ENCODE data around the gene FBXO7.

Gene FBXO7

GRCh38 chr22:32531931-32532819 is 57.6 kb downstream of the FBXO7 start:
- DNase-seq (ENCODE audit: low read depth): no peak

- no peak for DNase-seq (ENCODE audit: low read depth)
These were observed 58.2 kb downstream of the FBXO7 start for GRCh38 chr22:32532820-32533128.

- DNase-seq (ENCODE audit: low read depth): no peak
These were observed 58.9 kb downstream of the FBXO7 start for GRCh38 chr22:32533265-32534111.

DNA sequence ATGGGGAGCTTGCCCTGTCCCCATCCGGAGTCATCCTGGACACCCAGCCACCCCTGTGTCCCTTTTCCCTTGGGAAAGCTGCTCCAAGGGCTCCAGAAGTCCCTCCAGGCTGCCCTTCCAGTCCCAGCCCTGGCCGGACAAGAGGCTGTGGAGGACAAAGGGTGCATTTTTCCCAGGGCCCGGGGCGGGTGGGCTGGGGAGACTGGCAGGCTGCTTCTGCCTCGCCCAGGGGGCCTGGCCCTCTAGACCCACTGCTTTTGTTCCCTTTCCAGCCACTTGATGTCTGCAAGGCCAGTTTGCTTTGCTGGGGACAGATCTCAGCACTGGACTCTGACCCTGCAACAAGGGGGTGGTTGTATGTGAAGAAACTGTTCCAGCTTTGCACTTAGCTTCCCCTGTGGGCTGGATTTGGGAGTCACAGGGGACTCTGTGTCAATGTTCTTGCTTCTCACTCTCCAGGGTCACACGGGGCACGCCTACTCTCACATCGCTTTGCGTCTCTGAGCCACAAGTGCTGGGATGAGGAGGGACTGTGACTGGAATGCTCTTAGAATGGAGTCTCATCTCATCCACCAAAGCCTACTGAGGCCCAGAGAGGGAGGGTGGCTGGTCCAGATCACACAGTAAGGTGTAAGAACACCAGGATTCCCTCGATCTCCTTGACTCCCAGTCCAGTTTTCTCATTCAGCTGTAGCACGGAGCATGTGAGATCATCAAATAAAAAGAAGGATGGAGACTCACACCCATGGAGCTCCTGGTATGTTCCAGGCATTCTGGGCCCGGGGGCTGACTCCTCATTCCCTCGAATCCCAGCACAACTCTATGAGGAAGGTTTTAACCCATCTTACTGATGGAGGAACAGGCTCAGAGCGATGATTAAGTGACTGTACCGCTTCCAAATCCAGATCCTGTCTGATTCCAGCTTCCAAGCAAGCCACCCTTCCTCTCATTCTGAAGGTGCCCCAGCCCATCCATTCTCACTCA is 59.9 kb downstream of the FBXO7 start:
- DNase-seq (ENCODE audit: low read depth): no peak

DNA sequence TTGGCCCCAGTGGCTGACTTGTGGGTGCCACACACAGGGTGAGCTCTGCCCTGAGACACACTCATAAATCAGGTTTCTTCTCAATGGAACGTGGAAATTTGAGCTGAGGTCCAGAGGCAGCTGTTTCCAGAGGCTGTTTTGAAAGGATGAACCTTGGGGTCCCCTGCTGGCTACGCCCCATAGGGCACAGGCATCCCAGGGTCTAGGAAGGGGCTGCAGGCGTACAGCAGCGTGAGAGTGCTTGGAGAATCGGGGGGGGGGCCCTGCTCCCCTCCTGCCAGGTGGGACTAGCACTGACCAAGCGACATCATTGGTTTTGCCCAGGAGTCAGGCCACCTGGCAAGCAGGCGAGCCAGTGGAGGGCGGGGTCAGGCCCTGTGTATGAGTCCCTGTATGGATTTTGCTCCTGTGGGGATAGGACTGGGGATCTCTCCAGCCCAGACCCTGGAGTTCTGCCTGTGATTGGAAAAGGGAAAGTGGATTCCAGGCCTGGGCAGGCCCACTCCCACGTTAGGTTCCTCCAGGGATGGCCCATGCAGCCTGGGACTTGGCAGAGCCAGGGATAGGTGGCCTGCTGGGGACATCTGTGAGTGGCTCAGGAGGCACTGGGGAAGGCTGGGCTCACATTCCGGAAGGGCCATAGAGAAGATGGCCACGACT is 61.0 kb downstream of the FBXO7 start:
- no peak for DNase-seq (ENCODE audit: low read depth)

DNA sequence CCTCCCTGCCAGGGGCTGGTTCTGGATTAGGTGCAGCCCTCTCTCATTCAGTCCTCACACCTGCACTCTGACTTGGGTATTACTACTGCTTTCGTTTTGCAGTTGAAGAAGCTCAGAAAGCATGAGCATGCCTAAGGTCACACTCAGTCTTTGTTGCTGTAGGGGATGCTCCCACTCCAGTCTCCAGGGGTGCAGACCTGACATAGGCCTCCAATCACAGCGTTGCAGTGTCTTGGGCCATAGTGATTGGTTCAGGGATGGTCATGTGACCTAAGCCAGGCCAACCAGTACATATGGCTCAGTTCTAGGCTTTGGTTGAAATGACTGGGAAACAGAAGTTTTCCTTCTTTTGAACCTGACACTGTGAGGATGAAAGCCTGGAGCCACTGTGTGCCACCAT is 61.7 kb downstream of the FBXO7 start:
- no peak for DNase-seq (ENCODE audit: low read depth)

- DNase-seq (ENCODE audit: low read depth): no peak
These were observed 63.9 kb downstream of the FBXO7 start for GRCh38 chr22:32538521-32538920.

DNA sequence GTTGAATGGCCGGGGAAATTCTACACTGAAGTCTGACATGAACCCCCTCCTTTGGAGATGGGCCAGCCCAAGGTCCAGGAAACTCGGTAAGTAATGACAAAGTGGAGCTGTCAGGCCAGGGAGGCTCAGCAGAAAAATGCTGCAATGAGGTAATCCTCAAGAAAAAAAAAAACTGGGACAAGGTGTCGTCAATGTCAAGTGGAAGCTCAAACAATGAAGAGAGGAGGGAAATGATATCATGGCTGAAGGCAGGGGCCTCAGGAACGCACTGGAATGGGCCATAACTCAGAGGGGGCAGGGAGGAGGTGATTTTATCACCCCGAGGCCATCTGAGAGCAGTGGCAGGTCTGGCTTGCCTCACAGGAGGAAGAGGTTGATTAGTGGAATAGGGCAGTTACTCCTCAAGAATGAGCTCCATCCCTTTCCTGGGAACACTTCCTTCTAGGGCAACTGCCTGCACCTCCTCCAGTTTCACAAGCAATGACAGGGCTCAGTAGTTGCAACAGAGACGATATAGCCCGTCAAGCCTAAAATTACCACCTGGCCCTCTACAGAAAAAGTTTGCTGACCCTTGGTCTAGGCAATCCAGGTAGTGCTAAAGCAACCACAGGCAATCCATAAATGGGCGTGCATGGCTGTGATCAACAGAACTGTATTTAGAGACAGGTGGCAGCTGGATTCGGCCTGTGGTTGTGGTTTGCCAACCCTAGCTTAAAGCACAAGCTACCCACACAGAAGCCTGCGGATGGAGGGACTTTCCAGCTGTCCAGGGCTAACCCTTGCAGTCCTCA is 65.2 kb downstream of the FBXO7 start:
- no peak for DNase-seq (ENCODE audit: low read depth)

- no peak for DNase-seq (ENCODE audit: low read depth)
These were observed 66.9 kb downstream of the FBXO7 start for GRCh38 chr22:32541481-32541880.

GRCh38 chr22:32542066-32542676 is 67.6 kb downstream of the FBXO7 start:
- no peak for DNase-seq (ENCODE audit: low read depth)

- DNase-seq (ENCODE audit: low read depth): no peak
These were observed 68.2 kb downstream of the FBXO7 start for GRCh38 chr22:32542677-32543357.

DNA sequence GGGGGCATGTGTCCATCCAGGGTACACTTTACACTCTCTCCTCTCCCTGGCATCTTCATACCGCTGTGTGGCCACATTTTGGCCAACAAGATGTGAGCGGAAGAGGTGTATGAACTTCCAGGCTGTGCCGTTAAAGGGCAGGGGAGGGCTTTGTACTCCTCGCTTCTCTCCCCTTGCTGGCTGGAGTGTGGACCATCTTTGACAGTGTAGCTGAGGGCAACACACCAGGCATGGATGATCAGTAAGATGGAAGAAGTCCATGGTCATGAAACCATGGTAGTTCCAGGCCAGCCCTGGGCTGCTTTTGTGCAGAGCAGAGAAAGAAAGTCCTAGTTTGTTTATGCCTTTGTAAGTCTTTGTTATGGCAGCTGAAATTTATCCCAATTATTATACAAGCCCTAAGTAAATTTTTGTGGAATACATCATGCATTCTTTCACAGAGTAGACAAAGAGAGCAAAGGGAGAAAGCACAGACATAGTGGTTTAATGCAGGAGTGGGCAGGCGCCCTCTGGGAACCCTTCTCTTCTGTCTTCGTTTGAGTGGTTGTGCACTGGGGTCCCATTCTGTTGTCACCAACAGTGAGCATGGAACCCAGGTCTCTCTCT is 70.4 kb downstream of the FBXO7 start:
- no peak for DNase-seq (ENCODE audit: low read depth)

DNA sequence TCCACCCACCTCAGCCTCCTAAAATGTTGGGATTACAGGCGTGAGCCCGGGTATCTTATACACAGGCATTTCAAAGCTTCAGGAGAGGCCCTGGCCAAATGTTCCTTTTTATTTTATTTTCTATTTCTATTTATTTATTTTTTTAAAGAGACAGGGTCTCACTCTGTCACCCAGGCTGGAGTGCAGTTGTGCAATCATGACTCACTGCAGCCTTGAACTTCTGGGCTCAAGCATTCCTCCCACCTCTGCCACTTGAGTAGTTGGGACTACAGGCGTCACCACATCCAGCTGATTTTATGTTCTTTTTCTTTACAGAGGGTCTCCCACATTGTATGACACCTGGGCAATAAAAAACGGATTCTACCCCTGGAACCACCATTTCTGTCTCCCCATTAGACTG is 71.2 kb downstream of the FBXO7 start:
- no peak for DNase-seq (ENCODE audit: low read depth)

DNA sequence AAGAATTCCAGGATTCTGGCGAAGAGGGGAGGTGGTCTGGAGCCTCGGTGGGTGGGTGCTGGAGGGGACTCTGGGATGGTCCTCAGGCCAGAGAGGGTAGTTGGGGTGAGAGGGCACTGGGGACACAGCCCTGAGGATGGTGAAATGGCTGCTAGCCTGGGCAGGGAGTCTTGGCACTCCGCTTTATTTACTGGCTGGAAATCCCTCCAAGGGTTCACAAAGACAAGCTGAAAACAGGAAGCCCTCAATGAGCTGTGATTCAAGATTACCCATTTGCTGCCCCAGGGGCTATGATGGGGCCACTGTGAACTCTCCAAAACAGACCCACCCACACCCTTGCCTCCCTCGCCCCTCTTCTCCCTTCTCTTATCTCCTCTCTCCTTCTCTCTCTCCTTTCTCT is 71.9 kb downstream of the FBXO7 start:
- DNase-seq (ENCODE audit: low read depth): no peak

DNA sequence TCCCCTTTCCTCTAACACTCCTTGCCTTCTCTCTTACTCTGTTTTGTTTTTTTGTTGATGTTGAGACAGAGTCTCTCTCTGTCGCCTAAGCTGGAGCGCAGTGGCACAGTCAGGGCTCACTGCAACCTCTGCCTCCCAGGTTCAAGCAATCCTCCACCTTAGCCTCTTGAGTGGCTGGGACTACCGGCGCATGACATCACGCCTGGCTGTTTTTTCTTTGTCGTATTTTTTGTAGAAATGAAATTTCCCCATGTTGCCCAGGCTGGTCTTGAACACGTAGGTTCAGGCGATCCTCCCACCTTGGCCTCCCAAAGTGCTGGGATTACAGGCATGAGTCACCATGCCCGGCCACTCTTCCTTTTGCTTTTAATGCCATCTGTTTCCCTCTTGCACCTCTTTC is 72.3 kb downstream of the FBXO7 start:
- no peak for DNase-seq (ENCODE audit: low read depth)

DNA sequence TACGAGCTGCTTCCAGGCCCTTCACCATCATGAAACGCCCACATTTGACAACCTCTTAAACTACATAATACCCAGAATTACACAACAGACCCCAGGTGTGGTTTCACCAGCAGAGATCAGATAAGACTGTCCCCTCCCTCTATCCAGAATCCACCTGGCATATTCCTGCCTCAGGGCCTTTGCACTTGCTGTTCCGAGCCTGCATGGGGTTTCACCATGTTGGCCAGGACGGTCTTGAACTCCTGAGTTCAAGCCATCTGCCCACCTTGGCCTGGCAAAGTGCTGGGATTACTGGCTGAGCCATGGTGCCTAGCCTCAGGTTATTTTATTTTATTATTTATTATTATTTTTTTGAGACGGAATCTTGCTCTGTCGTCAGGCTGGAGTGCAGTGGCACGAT is 73.4 kb downstream of the FBXO7 start:
- DNase-seq (ENCODE audit: low read depth): no peak
